Stimulated activated CD8-positive, alpha-beta memory T cell treated with anti-CD3 and anti-CD28 coated beads, Interleukin-4, amount 100 ng/mL, for 48 hours (primary cell): Measurements from ENCODE around the gene TAF4B.
"Not testable (repeated sequence)": the region's sequence is repeated elsewhere in the genome, so short reads cannot be mapped to it uniquely, and the experiment has no call there.

ENCODE experiments used
- DNase-seq: peaks from one replicate; pipeline ENCODE4 v3.0.0-alpha.2; 2020

The TAF4B gene

DNA sequence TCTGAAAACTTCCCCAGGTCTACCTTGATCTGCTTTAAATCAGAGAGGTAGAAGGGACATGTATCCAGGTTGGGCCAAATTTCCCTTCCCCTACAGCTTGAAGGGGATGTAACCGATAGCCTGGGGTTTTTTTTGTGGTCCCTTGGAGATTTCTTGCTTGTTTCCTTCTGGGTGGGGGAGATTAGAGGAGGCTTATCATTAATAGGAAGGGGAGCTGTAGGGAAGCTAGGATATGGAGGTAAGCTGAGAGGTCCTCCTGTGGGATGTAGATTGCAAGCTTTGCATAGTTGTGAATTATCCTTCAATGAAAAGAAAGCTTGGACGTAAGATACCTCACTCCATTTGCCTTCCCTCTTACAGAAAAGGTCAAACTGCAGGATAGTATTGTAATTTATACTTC lies 11.1 kb downstream of the TAF4B start:
- not testable (repeated sequence) for DNase-seq

DNA sequence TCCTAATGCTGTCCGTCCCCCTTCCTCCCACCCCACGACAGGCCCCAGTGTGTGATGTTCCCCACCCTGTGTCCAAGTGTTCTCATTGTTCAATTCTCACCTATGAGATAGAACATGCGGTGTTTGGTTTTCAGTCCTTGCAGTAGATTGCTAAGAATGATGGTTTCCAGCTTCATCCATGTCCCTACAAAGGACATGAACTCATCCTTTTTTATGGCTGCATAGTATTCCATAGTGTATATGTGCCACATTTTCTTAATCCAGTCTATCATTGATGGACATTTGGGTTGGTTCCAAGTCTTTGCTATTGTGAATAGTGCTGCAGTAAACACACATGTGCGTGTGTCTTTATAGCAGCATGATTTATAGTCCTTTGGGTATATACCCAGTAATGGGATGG lies 12.5 kb downstream of the TAF4B start:
- DNase-seq = not testable (repeated sequence)

DNA sequence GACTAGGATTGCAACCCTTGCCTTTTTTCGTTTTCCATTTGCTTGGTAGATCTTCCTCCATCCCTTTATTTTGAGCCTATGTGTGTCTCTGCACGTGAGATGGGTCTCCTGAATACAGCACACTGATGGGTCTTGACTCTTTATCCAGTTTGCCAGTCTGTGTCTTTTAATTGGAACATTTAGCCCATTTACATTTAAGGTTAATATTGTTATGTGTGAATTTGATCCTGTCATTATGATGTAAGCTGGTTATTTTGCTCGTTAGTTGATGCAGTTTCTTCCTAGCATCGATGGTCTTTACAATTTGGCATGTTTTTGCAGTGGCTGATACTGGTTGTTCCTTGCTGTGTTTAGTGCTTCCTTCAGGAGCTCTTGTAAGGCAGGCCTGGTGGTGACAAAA lies 16.1 kb downstream of the TAF4B start:
- not testable (repeated sequence) for DNase-seq

DNA sequence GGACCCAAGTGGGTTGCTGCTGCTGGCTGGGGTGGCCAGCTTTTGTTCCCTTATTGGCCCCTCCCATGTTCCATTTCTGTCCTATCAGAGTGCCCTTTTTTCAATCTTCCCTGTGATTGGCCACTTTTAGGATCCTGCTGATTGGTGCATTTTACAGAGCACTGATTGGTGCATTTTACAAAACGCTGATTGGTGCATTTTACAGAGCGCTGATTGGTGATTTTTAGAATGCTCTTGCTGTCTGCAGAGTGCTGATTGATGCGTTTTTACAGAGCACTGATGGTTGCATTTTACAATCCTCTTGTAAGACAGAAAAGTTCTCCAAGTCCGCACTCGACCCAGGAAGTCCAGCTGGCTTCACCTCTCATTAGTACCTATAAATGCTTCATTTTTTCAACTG lies 19.2 kb downstream of the TAF4B start:
- not testable (repeated sequence) for DNase-seq

DNA sequence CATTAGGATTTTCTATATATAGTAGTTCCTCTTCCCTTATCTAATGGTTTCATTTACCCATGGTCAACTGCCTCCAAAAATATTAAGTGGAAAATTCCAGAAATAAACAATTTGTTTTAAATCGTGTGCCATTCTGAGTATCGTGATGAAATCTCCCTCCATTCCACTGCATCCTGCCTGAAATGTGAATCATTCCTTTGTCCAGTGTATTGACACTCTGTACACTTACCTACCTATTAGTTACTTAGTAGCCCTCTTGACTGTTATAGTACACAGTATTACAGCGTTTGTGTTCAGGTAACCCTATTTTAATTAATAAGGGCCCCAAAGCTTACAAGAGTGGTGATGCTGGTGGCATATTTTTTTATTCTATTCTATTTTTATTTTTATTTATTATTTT lies 26.2 kb downstream of the TAF4B start:
- DNase-seq = no peak

DNA sequence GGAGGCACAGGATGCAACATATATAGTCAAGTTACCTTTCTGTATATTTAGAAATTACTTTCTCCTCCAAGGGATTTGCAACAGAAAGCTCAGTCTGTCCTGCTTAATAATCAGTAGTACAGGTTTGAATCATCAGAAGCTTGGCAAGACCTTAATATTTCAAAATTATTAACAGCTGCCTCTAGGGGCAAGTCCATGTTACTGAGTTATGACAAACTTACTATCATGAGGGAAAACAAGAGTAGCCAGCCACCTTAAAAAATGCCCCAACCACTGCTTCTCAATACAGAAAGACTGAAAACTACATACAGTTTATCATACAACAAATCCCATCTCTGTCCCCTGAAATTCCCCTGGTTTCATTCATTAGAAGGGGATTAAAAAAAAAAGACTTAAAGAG lies 28.6 kb downstream of the TAF4B start:
- not testable (repeated sequence) for DNase-seq

DNA sequence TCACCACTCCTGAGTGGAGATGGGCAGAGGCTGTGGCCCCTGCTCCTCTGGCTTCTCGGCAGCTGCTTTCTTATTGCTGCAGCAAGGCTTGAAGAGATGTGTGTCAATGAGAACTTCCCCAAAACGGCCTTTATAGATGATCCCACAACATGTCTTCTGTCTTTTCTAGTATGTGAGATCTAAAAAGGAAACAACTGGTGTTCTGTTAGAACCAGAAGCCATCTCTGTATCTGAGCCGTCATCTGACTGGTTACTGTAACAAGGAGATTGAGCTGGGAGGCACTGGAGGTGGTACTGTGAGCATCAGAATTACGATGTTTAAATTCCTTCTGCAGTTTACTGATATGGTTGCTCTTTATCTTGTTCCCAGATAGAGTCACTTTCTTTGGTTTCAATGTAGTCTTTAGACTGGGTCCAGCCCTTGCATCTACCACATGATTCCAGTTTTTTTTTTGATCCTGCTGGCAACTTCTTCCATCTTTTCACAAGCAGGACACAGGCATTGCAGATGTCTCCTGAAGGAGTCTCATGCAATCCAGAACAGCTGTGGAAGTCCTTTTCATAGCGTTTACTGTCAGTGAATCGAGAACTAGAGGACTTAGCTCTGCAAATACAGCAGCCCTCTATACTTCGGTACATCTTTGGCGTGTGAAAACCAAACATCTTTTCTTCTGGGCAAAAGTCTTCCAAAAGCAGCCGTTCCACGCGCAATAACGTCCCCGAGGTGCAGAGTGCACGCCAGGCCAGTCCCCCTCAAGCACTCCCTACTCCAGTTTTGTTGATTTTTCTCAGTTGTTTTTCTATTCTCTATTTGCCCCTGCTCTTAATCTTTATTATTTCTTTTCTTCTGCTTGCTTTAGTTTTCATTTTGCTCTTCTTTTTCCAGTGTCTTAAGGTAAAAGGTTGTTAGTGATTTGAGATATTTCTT lies 29.7 kb downstream of the TAF4B start:
- DNase-seq = no peak

DNA sequence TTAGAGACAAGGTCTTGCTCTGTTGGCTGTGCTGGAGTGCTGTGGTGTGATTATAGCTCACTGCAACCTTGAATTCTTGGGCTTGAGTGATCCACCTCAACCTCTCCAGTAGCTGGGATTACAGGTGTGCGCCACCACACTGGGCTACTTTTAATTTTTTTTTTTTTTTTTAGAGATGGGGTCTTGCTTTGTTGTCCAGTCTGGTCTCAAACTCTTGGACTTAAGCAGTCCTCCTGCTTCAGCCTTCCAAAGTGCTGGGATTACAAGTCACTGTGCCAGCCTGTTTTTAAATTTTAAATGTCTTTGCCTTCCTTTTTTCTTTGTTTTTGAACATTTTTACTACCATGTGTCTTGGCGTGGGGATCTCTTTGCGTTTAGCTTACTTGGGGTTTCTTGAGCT lies 32.5 kb downstream of the TAF4B start:
- DNase-seq = no peak

DNA sequence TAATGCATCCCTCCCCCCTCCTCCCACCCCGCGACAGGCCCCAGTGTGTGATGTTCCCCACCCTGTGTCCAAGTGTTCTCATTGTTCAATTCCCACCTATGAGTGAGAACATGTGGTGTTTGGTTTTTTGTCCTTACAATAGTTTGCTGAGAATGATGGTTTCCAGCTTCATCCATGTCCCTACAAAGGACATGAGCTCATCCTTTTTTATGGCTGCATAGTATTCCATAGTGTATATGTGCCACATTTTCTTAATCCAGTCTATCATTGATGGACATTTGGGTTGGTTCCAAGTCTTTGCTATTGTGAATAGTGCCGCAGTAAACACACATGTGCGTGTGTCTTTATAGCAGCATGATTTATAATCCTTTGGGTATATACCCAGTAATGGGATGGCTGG lies 33.2 kb downstream of the TAF4B start:
- not testable (repeated sequence) for DNase-seq

DNA sequence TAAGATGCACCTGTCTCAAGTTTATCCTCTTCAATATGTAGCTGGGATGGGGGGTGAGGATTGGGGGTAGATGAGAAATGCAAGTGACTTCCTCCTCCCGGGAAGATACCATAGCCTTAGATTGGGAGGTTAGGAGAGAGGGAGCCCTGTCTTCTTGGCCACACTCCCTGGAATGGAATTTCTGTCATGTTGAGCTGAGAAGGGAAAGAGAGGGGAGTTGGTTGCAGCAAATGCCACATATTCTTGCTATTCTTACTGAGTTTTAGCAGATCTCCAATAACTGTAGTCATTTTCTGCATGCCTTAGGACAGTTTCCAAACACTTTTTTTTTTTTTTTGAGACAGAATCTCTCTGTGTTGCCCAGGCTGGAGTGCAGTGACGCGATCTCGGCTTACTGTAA lies 35.9 kb downstream of the TAF4B start:
- no peak for DNase-seq

DNA sequence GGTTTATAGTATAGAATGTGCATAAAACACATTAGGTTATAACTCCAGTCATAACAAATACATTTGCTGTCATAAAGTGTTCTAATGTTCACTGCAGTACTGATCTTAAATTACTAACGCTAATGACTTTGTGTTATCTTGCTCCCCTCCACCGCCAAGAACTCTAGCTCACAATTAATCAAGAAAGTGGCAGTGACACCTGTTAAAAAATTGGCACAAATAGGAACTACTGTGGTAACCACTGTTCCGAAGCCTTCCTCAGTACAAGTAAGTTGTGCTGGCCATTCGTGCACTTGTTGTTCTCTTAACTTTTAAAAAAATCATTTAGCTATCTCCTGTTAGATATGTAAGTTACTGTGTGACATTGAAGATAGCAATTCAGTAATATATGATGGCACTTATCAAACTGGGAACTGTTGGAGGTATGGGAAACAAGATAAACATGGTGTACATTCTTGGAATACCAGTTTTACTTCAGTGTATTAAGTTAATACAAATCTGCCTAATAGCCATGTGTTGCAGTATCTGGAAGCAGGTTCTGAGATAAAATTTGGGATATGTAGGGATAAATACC lies 41.2 kb downstream of the TAF4B start:
- no peak for DNase-seq

DNA sequence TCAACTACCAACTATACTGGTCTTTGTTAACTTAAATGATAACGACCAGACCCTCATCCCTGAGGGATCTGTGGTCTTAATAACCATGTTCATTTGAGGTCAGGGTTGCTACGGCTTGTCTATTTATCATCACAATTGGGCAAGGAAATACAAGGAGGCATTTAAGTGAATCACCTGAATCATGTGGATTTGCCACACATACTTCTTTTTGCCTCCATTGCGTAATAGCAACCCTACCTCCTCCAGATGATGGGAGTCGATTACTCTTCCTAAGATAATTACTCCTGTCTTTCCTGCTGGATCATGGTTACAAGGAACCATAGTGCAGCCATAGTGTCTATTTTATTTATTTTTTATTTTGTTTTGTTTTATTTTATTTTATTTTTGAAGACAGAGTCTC lies 42.2 kb downstream of the TAF4B start:
- DNase-seq = no peak

DNA sequence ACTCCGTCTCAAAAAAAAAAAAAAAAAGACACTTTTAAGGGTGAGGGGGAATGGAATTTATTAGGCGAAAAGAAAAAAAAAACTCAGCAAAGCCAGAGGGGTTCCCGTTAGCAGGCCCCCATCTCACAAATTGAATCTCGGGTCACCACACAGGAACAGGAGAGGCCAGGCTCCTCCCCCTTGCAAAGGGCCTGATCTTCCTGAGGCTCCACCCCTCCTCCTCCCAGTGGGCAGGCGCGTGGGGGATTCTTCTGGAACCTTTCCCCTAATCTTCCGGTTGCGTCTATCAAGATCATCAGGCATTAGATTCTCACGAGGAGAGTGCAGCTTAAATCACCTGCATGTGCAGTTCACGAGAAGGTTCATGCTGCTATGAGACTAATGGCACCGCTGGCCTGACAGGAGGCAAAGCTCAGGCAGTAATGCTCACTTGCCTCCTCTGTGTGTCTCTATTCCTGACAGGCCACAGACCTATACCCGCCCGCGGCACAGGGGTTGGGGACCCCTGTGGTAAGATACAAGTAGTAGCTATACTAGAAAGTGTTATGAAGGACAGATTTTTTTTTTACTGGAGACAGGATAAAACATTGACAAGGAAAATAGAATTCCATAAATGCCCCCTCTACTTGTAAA lies 45.8 kb downstream of the TAF4B start:
- DNase-seq = no peak

DNA sequence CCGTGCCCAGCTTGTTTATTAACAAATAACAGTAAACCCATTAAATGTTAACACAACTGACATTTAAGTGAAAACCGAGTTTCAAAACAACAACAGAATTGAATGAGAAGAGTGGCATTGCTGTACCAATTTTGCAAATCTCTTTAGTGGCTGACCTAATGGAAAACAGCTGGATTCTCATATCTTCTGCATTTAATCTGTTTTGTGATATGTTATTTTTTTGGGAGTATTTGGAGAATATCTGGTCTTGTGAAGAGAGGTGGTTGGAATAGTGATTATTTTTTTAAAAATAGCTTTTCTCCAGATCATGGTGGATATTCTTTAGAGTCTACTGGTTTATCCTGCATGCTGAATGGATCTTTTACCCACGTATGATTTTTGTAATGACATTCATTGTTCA lies 51.1 kb downstream of the TAF4B start:
- no peak for DNase-seq

DNA sequence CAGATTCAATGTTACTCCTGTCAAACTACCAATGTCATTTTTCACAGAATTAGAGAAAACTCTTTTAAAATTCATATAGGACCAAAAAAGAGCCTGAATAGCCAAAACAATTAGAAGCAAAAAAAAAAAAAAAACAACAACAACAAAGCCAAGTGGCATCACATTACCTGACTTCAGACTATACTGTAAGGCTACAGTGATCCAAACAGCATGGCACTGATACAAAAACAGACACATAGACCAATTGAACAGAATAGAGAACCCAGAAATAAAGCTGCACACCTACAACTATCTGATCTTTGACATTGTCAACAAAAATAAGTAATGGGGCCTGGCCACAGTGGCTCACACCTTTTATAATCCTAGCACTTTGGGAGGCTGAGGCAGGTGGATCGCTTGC lies 53.2 kb downstream of the TAF4B start:
- no peak for DNase-seq

DNA sequence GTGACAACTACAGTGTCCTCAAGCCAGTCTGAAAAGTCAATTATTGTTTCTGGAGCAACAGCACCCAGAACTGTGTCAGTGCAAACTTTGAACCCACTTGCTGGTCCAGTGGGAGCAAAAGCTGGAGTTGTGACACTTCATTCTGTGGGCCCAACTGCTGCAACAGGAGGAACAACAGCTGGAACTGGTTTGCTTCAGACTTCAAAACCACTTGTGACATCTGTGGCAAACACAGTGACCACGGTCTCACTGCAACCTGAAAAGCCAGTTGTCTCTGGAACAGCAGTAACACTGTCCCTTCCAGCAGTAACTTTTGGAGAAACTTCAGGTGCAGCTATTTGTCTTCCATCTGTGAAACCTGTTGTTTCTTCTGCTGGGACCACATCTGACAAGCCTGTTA lies 59.8 kb downstream of the TAF4B start:
- no peak for DNase-seq

DNA sequence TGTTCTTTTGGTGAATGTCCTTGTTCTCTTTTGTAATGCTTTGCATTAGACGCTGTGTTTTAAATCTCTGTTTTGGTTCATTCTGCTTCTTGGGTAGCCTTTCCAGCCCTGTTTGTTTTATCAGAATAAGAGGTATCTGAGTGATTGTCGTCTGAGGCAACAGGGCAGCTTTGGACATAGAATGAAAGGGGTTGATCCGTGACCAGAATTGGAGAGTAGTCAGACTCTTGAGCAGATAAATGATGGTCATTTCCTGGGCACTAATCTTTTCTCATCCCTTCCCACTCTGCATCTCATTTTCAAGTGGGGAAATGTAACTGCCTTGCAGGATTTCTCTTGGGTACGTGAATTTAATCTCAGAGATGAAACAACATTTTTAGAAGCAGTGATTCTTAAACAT lies 61.4 kb downstream of the TAF4B start:
- DNase-seq = no peak

DNA sequence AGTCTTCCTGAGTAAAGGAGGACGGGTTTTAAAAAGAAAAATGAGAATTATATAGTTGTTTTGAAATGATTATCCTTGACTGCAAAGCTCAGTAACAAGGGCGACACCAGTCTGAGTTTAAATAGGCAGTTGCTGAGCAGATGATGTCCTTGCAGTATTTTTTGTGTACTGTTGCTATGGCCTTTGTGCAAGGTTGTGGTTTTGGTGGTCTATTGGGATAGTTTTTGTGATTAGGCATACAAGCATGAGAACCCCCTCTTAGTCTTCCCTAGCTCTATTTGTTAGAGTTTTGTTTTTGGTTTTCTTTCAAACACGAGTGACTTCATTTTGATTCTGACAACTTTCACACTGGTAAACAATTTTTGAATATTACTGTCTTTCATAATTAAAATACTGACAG lies 64.1 kb downstream of the TAF4B start:
- no peak for DNase-seq

DNA sequence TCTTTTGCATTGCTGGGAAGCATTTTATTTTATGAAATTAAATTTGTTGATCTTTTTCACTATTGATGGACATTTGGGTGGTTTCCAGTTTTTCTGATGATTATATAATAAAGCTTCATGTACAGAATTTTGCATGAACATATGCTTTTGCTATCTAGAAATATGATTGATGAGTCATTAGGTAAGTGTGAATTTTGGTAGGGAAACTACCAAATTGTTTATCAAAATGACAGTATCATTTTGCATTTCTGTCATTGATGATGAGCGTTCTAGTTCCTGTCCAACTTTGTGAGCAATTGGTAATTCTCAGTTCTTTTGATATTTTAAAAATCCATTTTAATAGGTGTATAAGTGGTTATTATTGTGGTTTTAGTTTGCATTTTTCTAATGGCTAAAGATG lies 67.7 kb downstream of the TAF4B start:
- DNase-seq = no peak

DNA sequence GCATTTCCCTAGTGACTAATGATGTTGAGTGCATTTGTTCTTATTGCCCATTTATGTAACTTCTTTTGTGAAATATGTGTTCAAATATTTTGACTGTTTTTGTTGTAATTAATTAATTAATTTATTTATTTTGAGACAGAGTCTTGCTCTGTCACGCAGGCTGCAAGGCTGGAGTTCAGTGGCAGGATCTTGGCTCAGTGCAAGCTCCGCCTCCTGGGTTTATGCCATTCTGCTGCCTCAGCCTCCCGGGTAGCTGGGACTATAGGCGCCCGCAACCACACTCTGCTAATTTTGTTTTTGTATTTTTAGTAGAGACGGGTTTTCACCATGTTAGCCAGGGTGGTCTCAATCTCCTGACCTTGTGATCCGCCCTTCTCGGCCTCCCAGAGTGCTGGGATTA lies 71.9 kb downstream of the TAF4B start:
- DNase-seq = no peak

DNA sequence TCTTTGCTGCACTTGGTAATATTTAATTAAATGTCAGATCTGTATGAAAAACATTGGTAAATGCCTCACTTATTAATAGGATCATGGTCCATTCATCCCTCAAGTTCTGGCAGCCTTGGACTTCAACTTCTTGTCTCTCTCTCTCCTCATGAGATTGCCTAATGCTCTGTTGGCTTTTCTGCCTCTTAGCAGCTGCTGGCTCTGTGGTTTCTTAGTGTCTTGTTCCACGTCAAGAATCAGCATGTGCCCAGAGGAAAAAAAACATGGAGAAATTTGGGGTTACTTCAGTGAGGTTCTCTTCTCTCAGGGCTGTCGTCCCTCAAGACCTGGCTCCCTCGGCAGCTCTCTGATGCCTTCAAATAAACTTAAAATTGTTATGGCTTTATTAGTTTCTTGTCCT lies 75.4 kb downstream of the TAF4B start:
- DNase-seq = no peak

DNA sequence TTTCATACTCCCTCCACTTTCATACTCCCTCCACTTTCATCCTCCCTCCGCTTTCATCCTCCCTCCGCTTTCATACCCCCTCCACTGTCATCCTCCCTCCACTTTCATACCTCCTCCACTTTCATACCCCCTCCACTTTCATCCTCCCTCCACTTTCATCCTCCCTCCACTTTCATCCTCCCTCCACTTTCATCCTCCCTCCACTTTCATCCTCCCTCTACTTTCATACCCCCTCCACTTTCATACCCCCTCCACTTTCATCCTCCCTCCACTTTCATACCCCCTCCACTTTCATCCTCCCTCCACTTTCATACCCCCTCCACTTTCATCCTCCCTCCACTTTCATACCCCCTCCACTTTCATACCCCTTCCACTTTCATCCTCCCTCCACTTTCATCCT lies 77.0 kb downstream of the TAF4B start:
- not testable (repeated sequence) for DNase-seq

DNA sequence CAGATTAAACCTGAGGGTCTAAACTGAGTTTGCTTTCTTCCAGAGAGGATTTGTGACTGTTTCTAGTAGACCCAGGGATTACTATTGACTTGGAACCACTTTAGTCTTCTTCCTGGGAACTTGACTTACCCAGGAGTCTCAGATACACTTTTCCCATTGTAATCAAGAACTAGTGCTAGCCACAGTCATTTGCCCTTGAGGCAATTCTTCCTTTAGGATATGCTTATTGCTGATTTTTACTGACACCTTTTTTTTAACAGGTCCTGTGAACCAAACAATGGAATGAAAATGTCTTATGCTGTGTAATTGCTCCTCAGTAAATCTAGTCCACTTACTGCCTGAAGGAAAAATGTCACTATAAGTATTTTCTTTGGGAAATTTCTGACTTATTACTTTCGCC lies 78.3 kb downstream of the TAF4B start:
- no peak for DNase-seq

DNA sequence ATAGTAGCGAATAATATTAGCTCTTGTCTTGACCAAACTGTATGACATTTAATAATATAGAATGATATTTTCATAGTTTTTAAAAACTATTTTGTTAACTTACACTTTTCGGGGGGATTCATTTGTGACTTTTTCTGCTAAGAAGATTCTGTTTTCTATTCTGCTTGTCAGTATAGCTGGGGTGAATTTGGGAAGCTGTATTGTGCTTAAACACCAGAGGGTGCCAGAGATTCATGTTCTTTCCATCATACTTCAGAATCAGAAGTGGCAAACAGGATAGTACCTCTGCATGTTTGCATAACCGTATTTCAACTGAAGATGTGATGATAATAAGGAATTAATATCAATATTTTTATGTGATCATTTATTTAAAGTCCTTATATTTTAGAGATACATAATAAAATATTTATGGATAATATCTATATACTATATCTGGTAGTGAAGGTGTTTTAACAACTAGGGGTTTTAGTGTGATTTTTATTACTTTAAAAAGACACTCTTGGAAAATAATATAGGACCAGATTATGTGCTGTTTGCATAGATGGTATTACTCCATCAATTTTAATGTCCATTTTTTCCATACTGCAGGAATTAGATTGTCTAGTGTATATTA lies 81.0 kb downstream of the TAF4B start:
- no peak for DNase-seq
